ENCODE measurements around the gene PTPRM.

- TF ChIP-seq POLR2A (IDR thresholded peaks at IDR 0.05; ENCODE audit: low read depth, low read length) (no peak), POLR2AphosphoS5 (IDR thresholded peaks at IDR 0.05; ENCODE audit: low read depth, low read length) (no peak), TAF1 (IDR thresholded peaks at IDR 0.05; ENCODE audit: borderline replicate concordance, low read depth, low read length) (no peak)
These were observed 1.3 kb downstream of the PTPRM start for GRCh38 chr18:7568426-7568825.

Measured in GM12892 (cell line).